HUES6 (cell line): ENCODE measurements around the gene ATXN1.
"Not testable (repeated sequence)": the region's sequence is repeated elsewhere in the genome, so short reads cannot be mapped to it uniquely, and the experiment has no call there.

Source experiments
- H3K27ac ChIP-seq: 2 replicates; pipeline ENCODE4 v1.7.0; 2013; ENCODE audit warnings: low read depth, mild to moderate bottlenecking, low read length, inconsistent platforms
- H3K27me3 ChIP-seq: 2 replicates; pipeline ENCODE4 v1.6.1; 2013; ENCODE audit warnings: low read length; ENCODE audit not compliant: control insufficient read depth, insufficient read depth
- H3K36me3 ChIP-seq: 2 replicates; pipeline ENCODE4 v1.6.1; 2013; ENCODE audit warnings: low read length; ENCODE audit not compliant: control insufficient read depth, insufficient read depth
- H3K4me1 ChIP-seq: 2 replicates; pipeline ENCODE4 v1.6.1; 2013; ENCODE audit warnings: low read length; ENCODE audit not compliant: control insufficient read depth, insufficient read depth
- H3K4me3 ChIP-seq: 2 replicates; pipeline ENCODE4 v1.5.1; 2013; ENCODE audit warnings: low read depth, low read length
- H3K9ac ChIP-seq: one replicate; pipeline ENCODE4 v1.6.1; 2013; ENCODE audit warnings: mild to moderate bottlenecking, low read length
- H3K9me3 ChIP-seq: 2 replicates; pipeline ENCODE4 v1.6.1; 2013; ENCODE audit warnings: low read depth, low read length; ENCODE audit not compliant: control insufficient read depth, insufficient read depth

Gene ATXN1

DNA sequence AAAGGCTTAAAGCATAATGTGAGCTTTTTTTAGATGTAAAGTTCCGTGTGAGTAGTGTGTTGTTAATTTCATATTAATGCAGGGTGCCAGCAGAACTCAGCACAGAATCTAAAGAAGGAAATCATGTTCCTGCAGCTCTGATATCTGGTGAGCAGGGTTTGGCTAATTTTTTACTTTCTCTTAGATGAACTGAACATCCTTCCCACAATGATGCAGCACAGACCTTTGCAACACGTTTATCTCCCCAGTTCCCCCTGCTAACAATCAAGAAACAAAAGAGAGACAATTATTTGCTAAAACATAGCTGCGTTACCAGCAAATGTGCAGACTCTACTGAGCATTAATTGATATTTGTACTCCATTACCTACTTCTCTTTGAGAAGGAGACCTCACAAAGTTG lies 39.1 kb upstream of the ATXN1 start:
- H3K27ac ChIP-seq, result no peak overlapping the region
- no peaks in the 10 kb centered on the region for H3K27me3 ChIP-seq
- H3K9ac ChIP-seq, result no peak overlapping the region

DNA sequence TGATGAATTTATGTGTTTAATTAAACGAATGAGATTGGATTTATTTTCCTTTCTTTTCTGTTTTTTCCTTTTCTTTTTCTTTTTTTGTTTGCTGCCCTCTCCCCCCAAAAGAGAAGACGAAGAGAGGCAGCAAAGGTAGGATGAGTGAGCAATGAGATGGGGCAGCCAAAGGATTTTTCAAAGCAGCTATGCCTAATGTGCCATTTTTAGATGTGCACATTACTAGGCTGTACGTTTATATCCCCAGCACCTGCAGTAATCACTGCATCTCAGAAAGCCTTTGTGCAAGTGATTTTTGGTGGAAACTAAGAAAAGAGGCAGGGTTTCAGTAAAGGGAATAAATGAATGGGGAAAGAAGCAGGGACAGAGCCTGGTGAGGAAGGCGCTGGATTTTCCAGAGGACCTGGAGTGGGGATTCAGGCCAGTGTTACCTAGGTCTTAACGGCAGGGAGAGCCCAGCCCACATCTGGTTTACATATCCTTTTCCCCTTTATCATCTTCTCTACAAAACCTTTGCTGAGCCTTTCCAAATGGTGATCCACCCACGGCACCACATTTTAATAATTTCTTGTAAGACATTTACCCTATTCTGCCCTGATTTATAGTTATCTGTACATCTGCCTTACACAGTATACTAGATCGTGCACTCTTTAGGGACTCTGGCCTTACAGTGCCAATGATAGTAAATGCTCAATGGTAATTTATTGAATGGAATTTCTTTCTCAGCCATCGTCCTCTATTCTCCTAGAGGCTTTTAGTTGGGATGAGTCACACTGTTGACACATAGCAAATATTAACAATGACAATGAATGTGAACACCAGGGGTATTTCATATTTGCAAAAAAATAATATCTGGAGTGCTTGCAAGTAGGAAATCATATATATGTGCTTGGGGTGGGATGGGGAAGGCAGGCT lies 38.3 kb upstream of the ATXN1 start:
- Histone ChIP-seq H3K27me3 (no peaks in the 10 kb centered on the region), H3K9ac (no peak overlapping the region), H3K4me3 (no peak overlapping the region), H3K36me3 (no peaks in the 10 kb centered on the region), H3K4me1 (peaks cover 24% of the 10 kb centered on the region), H3K27ac (no peak overlapping the region), H3K9me3 (no peaks in the 10 kb centered on the region)

More for the DNA sequence above, 39.1 kb upstream of the ATXN1 start:
- peaks cover 33% of the 10 kb centered on the region for H3K4me1 ChIP-seq
- no peak overlapping the region for H3K4me3 ChIP-seq
- no peaks in the 10 kb centered on the region for H3K36me3 ChIP-seq
- H3K9me3 ChIP-seq, result no peaks in the 10 kb centered on the region

DNA sequence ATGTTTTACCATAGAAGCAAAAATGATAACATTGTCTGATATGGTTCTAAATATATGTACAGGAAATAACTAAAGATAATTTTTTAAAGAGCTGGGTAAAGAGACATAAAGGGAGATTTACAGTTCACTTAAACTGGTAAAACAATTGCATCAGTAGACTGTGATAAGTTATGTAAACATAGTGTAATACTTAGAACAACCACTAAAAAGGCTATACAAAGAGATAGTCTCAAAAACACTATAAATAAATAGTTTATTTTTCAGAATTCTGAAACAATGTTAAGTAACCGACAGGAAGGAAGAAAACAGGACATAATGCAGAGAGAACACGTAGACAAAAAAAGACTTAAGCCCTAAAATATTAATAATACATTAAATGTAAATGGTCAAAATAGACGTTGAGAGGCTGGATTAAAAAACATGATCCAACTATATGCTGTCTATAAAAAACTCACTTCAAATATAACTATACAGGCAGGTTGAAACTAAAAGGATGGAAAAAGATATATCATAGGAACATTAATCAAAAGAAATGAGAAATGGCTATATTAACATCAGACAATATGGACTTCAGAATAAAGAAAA lies 32.7 kb upstream of the ATXN1 start:
- Histone ChIP-seq H3K4me3 (no peak overlapping the region), H3K36me3 (no peaks in the 10 kb centered on the region), H3K9ac (no peak overlapping the region), H3K27ac (no peak overlapping the region), H3K4me1 (no peaks in the 10 kb centered on the region), H3K9me3 (peaks cover 16% of the 10 kb centered on the region), H3K27me3 (no peaks in the 10 kb centered on the region)

DNA sequence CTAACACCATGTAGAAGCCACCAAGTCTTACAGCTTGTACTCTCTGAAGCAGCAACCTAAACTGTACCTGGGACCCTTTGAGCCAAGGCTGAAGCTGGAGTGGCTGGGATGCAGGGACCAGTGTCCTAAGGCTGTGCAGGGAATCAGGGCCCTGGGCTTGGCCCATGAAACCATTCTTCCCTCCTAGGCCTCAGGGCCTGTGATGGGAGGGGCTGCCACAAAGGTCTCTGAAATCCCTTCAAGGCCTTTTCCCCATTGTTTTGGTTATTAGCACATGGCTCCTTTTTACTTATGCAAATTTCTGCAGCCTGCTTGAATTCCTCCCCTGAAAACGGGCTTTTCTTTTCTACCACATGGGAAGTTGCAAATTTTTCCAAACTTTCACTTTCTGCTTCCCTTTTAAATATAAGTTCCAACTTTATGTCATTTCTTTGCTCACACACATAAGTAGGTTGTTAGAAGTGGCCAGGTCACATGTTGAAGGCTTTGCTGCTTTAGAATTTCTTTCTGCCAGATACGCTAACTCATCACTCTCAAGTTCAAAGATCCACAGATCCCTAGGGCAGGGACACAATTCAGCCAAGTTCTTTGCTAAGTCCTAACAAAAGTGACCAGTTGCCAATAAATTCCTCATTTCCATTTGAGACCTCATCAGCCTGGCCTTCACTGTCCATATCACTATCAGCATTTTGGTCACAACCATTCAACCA lies 28.2 kb upstream of the ATXN1 start:
- Histone ChIP-seq H3K4me3 (no peak overlapping the region), H3K9ac (no peak overlapping the region), H3K9me3 (peaks cover 34% of the 10 kb centered on the region), H3K27me3 (no peaks in the 10 kb centered on the region), H3K36me3 (no peaks in the 10 kb centered on the region), H3K27ac (no peak overlapping the region), H3K4me1 (no peaks in the 10 kb centered on the region)

DNA sequence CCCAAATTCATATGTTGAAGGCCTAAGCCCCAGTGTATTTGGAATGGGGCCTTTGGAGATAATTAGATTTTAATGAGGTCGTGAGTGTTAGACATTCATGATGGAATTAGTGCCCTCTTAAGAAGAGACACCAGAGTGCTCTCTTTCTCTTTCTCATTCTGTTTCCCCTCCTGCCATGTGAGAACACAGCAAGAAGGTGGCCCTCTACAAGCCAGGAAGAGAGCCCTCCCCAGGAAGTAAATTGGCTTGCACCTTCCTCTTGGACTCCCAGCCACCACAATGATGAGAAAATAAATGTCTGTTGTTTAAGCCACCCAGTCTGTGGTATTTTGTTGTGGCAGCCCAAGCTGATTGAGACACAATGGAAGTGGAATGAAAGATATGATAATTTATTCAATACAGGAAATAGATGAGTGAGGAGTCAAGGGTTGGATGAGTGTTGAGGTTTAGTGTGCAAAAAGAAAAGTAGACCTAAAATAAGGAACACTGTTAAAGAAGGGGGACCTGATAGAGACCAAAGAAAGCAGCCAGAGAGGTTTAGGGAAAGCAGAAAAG lies 25.9 kb upstream of the ATXN1 start:
- no peak overlapping the region for H3K9ac ChIP-seq
- H3K4me3 ChIP-seq, result no peak overlapping the region
- no peaks in the 10 kb centered on the region for H3K36me3 ChIP-seq
- H3K27me3 ChIP-seq, result no peaks in the 10 kb centered on the region
- no peaks in the 10 kb centered on the region for H3K4me1 ChIP-seq
- no peak overlapping the region for H3K27ac ChIP-seq
- peaks cover 34% of the 10 kb centered on the region for H3K9me3 ChIP-seq

DNA sequence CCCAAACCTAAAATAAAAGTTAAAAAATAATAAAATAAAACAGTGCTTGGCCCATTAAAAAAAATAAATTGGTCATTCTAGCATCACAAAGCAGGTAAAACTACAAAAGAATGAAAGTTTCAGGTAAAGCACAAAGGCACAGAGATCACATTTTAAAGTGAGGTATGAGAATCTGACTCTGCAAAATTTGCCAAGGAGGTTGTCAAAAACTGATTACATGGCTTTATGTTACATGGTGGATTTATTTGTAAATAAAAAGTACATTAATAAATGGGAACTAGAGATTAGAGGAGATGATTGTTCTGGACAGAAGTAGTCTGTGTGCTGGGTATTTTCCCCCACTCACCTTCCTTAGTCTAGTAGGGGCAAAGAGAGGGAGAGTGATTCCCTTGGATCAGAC lies 24.2 kb upstream of the ATXN1 start:
- Histone ChIP-seq H3K27me3 (no peaks in the 10 kb centered on the region), H3K36me3 (no peaks in the 10 kb centered on the region), H3K27ac (no peak overlapping the region), H3K9me3 (peaks cover 32% of the 10 kb centered on the region), H3K9ac (no peak overlapping the region), H3K4me3 (no peak overlapping the region), H3K4me1 (no peaks in the 10 kb centered on the region)

DNA sequence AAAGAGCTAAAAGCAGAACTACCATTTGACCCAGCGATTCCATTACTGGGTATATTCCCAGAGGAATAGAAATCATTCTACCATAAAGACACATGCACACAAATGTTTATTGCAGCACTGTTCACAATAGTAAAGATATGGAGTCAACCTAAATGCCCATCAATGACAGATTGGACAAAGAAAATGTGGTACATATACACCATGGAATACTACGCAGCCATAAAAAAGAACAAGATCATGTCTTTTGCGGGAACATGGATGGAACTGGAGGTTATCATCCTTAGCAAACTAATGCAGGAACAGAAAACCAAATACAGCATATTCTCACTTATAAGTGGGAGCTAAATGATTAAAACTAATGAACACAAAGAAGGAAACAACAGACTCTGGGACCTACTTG lies 23.7 kb upstream of the ATXN1 start:
- H3K9me3 ChIP-seq, result peaks cover 28% of the 10 kb centered on the region
- not testable (repeated sequence) for H3K9ac ChIP-seq, H3K27me3 ChIP-seq, H3K4me1 ChIP-seq, H3K36me3 ChIP-seq, H3K27ac ChIP-seq, H3K4me3 ChIP-seq

DNA sequence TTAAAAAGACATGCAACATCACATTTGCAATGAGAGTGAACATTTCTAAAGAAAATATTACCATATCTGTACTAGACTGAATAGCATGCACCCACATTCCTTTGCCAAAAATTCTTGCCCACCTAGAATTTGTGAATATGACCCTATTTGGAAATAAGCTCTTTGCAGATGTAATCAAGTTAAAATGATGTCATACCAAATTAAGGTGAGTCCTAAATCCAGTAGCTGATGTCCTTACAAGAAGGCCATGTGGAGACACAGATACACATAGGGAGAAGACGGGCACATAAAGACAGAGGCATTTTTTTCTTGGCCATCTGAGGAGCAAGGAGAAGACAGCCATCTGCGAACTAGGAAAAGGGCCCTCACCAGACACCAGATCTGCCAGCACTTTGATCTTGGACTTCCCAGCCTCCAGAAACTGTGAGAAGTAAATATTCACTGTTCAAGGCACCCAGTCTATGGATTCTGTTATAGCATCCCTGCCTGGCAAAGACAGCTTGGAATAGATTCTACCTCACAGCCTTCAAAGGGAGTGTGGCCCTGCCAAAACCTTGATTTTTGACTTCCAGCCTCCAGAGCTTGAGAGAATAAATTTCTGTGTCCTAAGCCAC lies 22.8 kb upstream of the ATXN1 start:
- H3K36me3 ChIP-seq, result no peaks in the 10 kb centered on the region
- no peaks in the 10 kb centered on the region for H3K27me3 ChIP-seq
- H3K9ac ChIP-seq, result no peak overlapping the region
- H3K27ac ChIP-seq, result no peak overlapping the region
- H3K4me1 ChIP-seq, result no peaks in the 10 kb centered on the region
- peaks cover 19% of the 10 kb centered on the region for H3K9me3 ChIP-seq
- H3K4me3 ChIP-seq, result no peak overlapping the region

DNA sequence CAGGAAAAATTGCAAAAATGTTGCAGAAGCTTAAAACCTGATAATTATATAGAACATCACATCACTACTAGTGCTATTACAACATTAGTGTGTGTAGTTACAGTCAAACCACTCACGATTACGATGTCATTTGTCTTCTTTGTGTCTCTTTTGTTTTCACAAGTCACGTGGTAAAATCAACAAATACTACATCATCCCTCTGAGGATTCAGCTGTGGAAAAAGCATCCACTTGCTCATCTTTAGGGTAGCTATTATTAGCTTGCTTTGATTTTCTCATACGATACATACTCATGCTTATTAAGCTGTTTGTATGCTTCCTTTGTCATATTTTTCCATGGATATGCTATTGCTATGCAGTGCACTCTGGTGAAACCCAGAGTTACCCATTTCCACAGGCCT lies 22.2 kb upstream of the ATXN1 start:
- H3K4me1 ChIP-seq, result no peaks in the 10 kb centered on the region
- no peaks in the 10 kb centered on the region for H3K27me3 ChIP-seq
- H3K27ac ChIP-seq, result no peak overlapping the region
- H3K9ac ChIP-seq, result no peak overlapping the region
- no peak overlapping the region for H3K4me3 ChIP-seq
- H3K9me3 ChIP-seq, result peaks cover 14% of the 10 kb centered on the region
- H3K36me3 ChIP-seq, result no peaks in the 10 kb centered on the region

DNA sequence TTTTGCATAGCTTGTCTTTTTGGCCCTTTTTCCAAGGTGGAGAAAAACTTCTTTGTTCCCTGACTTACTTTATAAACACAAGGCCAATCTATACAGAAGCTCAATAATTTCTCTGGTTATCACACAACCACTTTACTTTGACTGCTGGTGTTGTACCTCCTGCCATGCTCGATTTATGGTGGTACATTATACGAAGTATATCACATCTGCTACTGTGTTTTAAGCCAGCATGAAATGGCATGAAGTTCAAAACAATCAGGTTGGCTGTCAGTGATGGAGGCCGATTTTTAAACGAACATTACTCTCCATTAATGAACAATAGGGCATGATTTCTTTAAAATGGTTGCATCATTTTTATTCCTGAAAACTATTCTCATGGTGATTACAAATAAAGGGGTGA lies 21.0 kb upstream of the ATXN1 start:
- H3K4me3 ChIP-seq, result no peak overlapping the region

More for the DNA sequence above, 21.0 kb upstream of the ATXN1 start:
- Histone ChIP-seq H3K4me1 (no peaks in the 10 kb centered on the region), H3K9me3 (peaks cover 7% of the 10 kb centered on the region; the same call in 1 of the 2 replicates), H3K27me3 (no peaks in the 10 kb centered on the region), H3K27ac (no peak overlapping the region), H3K9ac (no peak overlapping the region), H3K36me3 (no peaks in the 10 kb centered on the region)
